ENCODE results near the gene FCSK.
A peak's percentile ranks its signal among the peaks of the same experiment; 100 is the strongest.

Gene FCSK

DNA sequence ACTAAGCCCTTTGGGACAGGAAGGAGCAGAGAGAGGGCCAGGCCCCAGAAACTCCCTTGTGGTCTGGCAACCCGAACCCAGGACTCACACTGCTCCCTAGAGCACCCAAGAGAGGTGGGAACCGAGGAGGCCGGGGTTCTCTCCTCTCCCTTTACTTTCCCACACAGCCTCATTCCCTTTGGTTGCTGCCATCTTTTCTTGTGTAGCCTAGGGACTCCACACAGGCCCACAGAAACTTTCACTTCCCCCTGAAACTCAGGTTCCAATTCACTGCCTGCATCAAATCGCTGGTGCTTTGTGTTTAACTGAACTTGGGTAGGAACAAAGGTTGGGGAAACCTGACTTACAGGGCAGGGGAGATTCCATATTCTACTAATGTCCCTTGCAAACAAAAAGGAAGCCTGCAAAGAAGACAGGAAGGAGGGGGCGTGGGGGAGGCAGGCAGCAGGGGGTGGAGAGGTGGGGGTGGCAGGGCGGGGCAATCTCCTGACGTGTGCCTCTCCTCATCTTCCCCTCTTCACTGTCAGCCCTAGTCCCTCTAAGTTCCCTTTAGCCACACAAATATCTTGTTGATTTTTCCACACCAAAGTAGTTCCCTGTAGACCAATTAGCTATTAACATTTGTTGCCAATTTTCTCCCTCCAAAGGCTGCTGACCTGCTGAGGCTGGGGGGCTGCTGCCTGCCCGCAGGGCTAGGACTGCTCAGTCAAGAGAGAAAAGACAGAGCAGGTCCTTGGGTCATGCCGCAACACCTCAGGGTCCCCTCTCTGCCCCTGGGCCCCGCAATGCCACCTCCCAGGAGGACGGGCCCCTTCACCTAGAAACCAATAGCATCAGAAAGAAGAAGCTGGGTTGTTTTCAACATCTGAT lies 23.5 kb upstream of the FCSK start:
- H3K36me3 ChIP-seq (ENCODE audit: control insufficient read depth, insufficient read depth, low read length): peaks cover 5% of the 10 kb centered on the region
- no peak overlapping the region for H3K4me3 ChIP-seq (ENCODE audit: insufficient read depth, low read depth, low read length)
- H3K9me3 ChIP-seq (ENCODE audit: control insufficient read depth, low read length): no peaks in the 10 kb centered on the region
- WGBS, 2 experiments: 42 to 44% methylated on average over 10 to 11 of the region's 11 CpGs
- no peaks in the 10 kb centered on the region for H3K27me3 ChIP-seq (ENCODE audit: control insufficient read depth, insufficient read depth, low read length, poor library complexity, severe bottlenecking)
- H3K27ac ChIP-seq (ENCODE audit: insufficient read depth, low read depth, low read length, poor library complexity, severe bottlenecking): peak overlapping the region; percentile 48
- peaks cover 41% of the 10 kb centered on the region for H3K4me1 ChIP-seq (ENCODE audit: control insufficient read depth, insufficient read depth, low read length)

DNA sequence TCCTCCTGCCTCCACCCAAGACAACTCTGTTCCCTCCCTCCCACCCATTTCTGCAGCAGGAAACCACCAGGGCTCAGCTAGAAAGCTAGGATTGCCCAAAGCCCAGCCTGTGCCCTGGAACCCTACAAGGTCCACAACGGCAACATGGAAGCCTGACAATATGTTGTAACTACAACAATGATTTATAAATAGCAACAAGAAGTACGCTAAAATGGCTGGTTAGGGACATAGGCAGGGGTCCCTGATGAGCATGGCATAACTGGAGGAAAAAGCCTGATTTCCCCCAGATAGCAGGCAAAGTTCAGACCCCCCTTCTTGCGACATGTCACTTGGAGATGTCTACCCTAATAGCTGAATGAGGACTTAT lies 22.1 kb upstream of the FCSK start:
- H3K4me3 ChIP-seq (ENCODE audit: insufficient read depth, low read depth, low read length): no peak overlapping the region
- no peaks in the 10 kb centered on the region for H3K9me3 ChIP-seq (ENCODE audit: control insufficient read depth, low read length)
- H3K27me3 ChIP-seq (ENCODE audit: control insufficient read depth, insufficient read depth, low read length, poor library complexity, severe bottlenecking): no peaks in the 10 kb centered on the region
- H3K27ac ChIP-seq (ENCODE audit: insufficient read depth, low read depth, low read length, poor library complexity, severe bottlenecking): no peak overlapping the region
- 90 to 94% methylated on average over 2 to 3 of the region's 3 CpGs for WGBS, 2 experiments
- H3K36me3 ChIP-seq (ENCODE audit: control insufficient read depth, insufficient read depth, low read length): peaks cover 5% of the 10 kb centered on the region
- H3K4me1 ChIP-seq (ENCODE audit: control insufficient read depth, insufficient read depth, low read length): peaks cover 50% of the 10 kb centered on the region

DNA sequence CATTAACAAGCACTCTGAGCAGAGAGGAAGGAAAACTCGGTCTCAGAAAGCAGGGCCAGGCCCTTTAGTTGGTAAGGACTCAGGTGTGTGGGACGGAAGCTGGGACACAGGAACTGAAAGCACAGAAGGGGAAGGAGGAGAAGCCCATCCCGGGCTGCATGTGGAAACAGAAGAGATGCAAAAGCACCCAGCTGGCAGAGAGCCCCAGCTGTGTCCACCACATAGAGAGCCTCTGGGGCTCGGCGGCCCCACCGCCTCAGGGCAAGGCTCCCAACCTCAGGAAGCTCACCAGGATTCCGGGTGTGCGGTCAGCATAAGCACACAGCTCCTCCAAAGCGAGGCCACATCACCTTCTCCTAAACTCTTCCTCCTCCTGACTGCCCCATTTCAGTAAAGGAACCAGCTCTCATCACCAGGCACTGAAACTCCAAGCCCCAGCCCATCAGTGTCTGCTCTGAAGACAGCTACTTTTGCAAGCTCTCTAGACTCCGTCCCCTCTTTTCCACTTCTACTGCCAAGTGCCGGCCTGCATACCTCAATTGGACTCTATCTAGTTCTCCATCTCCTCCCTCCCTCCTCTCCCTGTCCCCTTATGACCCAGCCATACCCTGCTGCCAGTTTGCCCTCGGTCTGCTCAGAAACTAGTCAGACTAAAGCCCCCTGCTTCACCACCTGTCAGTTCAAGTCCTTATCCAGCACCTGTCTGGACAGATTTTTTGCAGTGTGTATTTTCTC lies 21.5 kb upstream of the FCSK start:
- no peaks in the 10 kb centered on the region for H3K9me3 ChIP-seq (ENCODE audit: control insufficient read depth, low read length)
- no peak overlapping the region for H3K27ac ChIP-seq (ENCODE audit: insufficient read depth, low read depth, low read length, poor library complexity, severe bottlenecking)
- no peak overlapping the region for H3K4me3 ChIP-seq (ENCODE audit: insufficient read depth, low read depth, low read length)
- WGBS, 2 experiments: 70 to 74% methylated on average over 12 of the region's 12 CpGs
- peaks cover 52% of the 10 kb centered on the region for H3K4me1 ChIP-seq (ENCODE audit: control insufficient read depth, insufficient read depth, low read length)
- H3K27me3 ChIP-seq (ENCODE audit: control insufficient read depth, insufficient read depth, low read length, poor library complexity, severe bottlenecking): no peaks in the 10 kb centered on the region
- peaks cover 5% of the 10 kb centered on the region for H3K36me3 ChIP-seq (ENCODE audit: control insufficient read depth, insufficient read depth, low read length)

DNA sequence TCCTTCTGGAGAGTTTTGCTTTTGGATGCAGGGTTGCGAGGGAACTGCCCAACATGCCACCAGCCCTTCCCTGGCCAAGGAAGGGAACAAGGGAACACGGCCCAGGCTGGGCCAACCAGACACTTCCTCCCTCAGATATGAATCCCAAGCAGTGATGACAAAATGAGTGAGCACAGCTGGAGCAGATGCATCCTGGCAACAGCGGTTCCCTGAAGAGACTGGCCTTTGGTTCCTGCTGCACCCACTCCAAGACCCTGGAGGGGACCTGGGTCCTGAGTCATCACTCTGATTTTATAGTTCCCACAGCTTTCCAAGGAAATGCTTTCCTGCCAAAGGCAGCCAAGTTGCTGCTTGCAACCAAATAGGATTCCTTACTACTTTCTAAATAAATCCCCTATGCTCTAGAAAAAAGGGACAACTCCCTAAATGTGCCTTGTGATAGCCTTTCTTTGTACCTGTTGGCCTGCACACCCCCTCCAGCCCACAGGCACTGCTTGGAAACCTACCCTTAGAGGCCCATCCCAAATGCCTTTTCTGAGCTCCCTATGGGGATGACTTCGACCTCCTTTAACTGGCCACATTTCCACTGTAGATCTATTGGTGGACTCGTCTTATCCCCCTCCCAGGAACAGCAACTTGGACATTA lies 20.8 kb upstream of the FCSK start:
- no peak overlapping the region for H3K4me3 ChIP-seq (ENCODE audit: insufficient read depth, low read depth, low read length)
- H3K27ac ChIP-seq (ENCODE audit: insufficient read depth, low read depth, low read length, poor library complexity, severe bottlenecking): no peak overlapping the region
- no peaks in the 10 kb centered on the region for H3K27me3 ChIP-seq (ENCODE audit: control insufficient read depth, insufficient read depth, low read length, poor library complexity, severe bottlenecking)
- WGBS, 2 experiments: 87 to 90% methylated on average over 5 of the region's 5 CpGs
- H3K9me3 ChIP-seq (ENCODE audit: control insufficient read depth, low read length): no peaks in the 10 kb centered on the region
- peaks cover 45% of the 10 kb centered on the region for H3K4me1 ChIP-seq (ENCODE audit: control insufficient read depth, insufficient read depth, low read length)
- peaks cover 5% of the 10 kb centered on the region for H3K36me3 ChIP-seq (ENCODE audit: control insufficient read depth, insufficient read depth, low read length)

DNA sequence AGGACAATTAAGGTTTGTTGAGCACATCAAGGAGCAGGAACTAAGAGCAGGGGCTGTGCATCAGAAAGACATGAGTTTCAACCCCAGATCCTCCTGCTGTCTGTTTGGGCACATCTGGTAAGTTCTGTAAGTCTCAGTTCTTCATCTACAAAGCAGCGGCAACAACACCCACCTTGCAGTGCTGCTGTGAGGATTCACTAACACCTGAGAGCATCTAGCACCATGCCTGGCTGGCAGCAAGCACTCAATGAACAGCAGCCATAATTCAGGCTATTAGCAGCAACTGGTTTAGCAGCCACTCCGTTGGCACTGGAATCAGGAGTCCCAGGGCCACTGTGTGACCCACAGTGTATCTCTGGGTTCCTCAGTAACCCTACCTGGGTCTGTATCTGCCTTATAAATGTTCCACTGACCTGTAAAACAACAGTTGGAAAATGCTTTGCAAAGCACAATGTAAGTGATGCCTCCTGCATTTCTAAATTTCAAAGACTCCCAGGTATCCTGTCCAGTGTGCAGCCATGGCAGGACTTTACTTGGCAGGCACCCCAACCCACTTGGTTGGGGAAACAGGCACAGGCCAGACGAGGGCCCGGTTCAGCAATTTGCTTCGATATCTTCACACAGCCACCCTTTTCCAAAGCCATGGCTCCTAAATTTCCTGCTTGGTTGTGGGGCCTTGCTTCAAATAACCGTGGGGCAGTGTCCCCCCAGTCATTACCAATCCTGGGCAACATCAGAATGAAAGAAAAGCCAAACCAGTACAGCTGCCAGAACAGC lies 19.7 kb upstream of the FCSK start:
- H3K4me1 ChIP-seq (ENCODE audit: control insufficient read depth, insufficient read depth, low read length): peaks cover 38% of the 10 kb centered on the region
- no peak overlapping the region for H3K4me3 ChIP-seq (ENCODE audit: insufficient read depth, low read depth, low read length)
- no peaks in the 10 kb centered on the region for H3K9me3 ChIP-seq (ENCODE audit: control insufficient read depth, low read length)
- peaks cover 5% of the 10 kb centered on the region for H3K36me3 ChIP-seq (ENCODE audit: control insufficient read depth, insufficient read depth, low read length)
- H3K27me3 ChIP-seq (ENCODE audit: control insufficient read depth, insufficient read depth, low read length, poor library complexity, severe bottlenecking): no peaks in the 10 kb centered on the region
- H3K27ac ChIP-seq (ENCODE audit: insufficient read depth, low read depth, low read length, poor library complexity, severe bottlenecking): no peak overlapping the region
- WGBS, 2 experiments: 93 to 95% methylated on average over 6 of the region's 6 CpGs

DNA sequence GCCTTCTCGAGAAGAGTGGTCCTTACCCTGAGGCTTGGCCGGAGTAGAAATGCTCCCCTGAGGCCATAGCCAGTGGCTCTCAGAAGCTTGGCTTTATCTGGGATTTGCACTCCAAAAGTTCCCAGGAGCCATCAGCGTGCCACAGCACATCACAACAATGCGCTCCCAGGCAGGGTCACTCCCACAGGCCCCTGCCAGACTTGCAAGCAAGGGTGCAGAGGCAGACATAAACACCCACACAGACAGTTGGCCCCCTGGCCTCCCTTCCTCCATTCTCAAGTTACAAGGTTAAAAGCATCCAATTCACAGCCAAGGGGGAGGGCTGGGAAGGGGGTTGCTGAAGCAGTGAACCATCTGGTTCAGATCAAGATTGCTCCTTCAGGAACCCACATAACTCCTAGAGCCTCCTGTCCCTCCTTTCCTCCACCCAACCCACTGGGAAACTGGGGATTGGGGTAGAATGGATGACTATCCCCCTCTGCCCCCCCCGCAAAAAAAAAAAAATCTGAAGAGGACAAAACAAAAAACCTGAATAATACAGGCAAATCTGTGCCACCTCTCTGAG lies 17.3 kb upstream of the FCSK start:
- no peaks in the 10 kb centered on the region for H3K27me3 ChIP-seq (ENCODE audit: control insufficient read depth, insufficient read depth, low read length, poor library complexity, severe bottlenecking)
- no peaks in the 10 kb centered on the region for H3K9me3 ChIP-seq (ENCODE audit: control insufficient read depth, low read length)
- H3K4me3 ChIP-seq (ENCODE audit: insufficient read depth, low read depth, low read length): peak overlapping the region; percentile 61
- no peak overlapping the region for H3K27ac ChIP-seq (ENCODE audit: insufficient read depth, low read depth, low read length, poor library complexity, severe bottlenecking)
- WGBS, 2 experiments: 15 to 16% methylated on average over 4 to 5 of the region's 5 CpGs
- H3K4me1 ChIP-seq (ENCODE audit: control insufficient read depth, insufficient read depth, low read length): peaks cover 31% of the 10 kb centered on the region
- H3K36me3 ChIP-seq (ENCODE audit: control insufficient read depth, insufficient read depth, low read length): peaks cover 5% of the 10 kb centered on the region

DNA sequence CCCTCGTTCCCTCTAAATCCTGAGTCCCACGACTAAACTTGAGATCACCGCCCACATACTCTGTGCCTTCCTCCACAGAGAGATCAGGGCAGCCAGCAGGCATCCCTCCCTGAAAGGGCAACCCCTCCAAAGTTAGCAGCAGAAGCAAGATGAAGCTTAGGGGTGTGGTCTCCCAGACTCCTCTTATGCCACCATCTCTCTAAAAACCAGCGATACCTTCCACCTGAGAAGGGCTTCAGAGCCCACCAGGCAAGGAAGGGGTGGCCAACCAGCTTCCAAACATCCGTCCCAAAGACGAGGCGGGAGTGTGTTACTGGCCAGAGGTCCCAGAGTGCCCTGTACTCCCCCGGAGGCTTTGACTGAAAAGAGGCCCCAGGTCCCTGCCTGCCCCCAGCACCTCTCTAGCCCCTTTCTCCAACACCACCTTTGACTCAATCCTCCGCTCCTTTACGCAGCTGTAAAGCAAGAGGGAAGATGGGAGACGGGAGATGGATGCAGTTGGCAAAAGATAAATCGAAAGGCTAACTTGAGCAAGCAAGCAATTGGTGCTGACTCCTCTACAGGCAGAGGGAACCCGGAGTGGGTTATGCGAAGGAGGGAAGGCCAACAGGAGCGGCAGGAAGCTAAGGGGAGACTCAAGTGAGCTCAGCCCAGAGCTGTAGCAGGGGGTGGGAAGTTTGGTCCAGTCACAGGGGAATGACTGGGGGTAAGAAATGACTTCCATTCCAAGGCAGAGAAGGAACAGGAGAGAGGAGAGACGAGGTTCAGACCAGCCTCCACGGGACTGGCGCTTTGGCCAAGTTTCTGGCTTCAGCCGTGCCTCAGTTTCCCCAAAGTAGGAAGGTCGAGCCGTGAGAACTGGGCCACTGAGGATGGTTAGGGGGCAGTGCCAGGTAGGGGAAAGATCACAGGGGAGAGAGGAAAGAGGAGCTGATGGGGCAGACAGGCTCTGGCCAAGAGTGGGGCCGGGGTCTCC lies 16.5 kb upstream of the FCSK start:
- Histone ChIP-seq H3K4me3 (ENCODE audit: insufficient read depth, low read depth, low read length) (peak overlapping the region; percentile 61), H3K27ac (ENCODE audit: insufficient read depth, low read depth, low read length, poor library complexity, severe bottlenecking) (no peak overlapping the region), H3K9me3 (ENCODE audit: control insufficient read depth, low read length) (no peaks in the 10 kb centered on the region), H3K4me1 (ENCODE audit: control insufficient read depth, insufficient read depth, low read length) (peaks cover 29% of the 10 kb centered on the region), H3K36me3 (ENCODE audit: control insufficient read depth, insufficient read depth, low read length) (peaks cover 5% of the 10 kb centered on the region), H3K27me3 (ENCODE audit: control insufficient read depth, insufficient read depth, low read length, poor library complexity, severe bottlenecking) (no peaks in the 10 kb centered on the region)
- WGBS, 2 experiments: 9 to 11% methylated on average over 22 of the region's 22 CpGs

DNA sequence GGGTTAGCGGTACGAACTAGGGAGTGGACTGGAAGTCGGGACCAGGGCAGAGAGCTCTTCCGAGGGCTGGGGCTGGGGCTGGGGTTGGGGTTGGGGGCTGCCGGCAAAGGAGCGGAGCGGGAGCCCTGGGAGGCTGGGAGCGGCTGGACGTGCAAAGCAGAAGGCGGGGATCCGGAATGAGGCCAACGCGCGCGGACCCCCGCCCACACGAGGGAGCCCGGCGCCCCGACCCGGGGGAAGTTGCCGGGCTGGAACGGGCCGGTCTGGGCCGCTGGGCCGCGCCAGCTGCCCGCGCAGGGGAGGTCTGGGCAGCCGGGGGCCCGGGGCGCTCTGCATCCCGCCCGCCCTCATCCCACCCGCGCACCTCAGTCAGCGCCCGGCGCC lies 15.8 kb upstream of the FCSK start:
- no peak overlapping the region for H3K27ac ChIP-seq (ENCODE audit: insufficient read depth, low read depth, low read length, poor library complexity, severe bottlenecking)
- peaks cover 22% of the 10 kb centered on the region for H3K4me1 ChIP-seq (ENCODE audit: control insufficient read depth, insufficient read depth, low read length)
- WGBS, 2 experiments: 0 to 1% methylated on average over 39 of the region's 39 CpGs
- no peaks in the 10 kb centered on the region for H3K9me3 ChIP-seq (ENCODE audit: control insufficient read depth, low read length)
- peaks cover 5% of the 10 kb centered on the region for H3K36me3 ChIP-seq (ENCODE audit: control insufficient read depth, insufficient read depth, low read length)
- H3K4me3 ChIP-seq (ENCODE audit: insufficient read depth, low read depth, low read length): peak overlapping the region; percentile 61
- no peaks in the 10 kb centered on the region for H3K27me3 ChIP-seq (ENCODE audit: control insufficient read depth, insufficient read depth, low read length, poor library complexity, severe bottlenecking)
